Stimulated activated effector memory CD8-positive, alpha-beta T cell treated with anti-CD3 and anti-CD28 coated beads, Interleukin-12 subunit alpha, Interleukin-12 subunit beta, amount 100 ng/mL, for 72 hours (primary cell): ENCODE results near the gene FADS2.
A peak's percentile ranks its signal among the peaks of the same experiment; 100 is the strongest.

Experiments used
- ATAC-seq: fragments of 150-1000 bp; cut with Tn5 transposase; 2 replicates; pipeline ENCODE4 v1.10.0; 2021
- DNase-seq, 2 donors: peaks; one replicate each; pipeline ENCODE4 v3.0.0; 2021 to 2022; ENCODE audit warnings: low spot score in 2 of 2
- H3K27ac Mint-ChIP-seq: one replicate; pipeline ENCODE4 v1.8.0; 2022; ENCODE audit warnings: mild to moderate bottlenecking, mixed read lengths
- H3K36me3 Mint-ChIP-seq: one replicate; pipeline ENCODE4 v1.8.0; 2022; ENCODE audit warnings: mild to moderate bottlenecking, mixed read lengths
- H3K4me1 Mint-ChIP-seq: one replicate; pipeline ENCODE4 v1.8.0; 2022; ENCODE audit warnings: mixed read lengths
- H3K4me3 Mint-ChIP-seq: one replicate; pipeline ENCODE4 v1.8.0; 2022; ENCODE audit warnings: mild to moderate bottlenecking, mixed read lengths
- H3K9me3 Mint-ChIP-seq: one replicate; pipeline ENCODE4 v1.8.0; 2022; ENCODE audit warnings: mixed read lengths

FADS2 gene

GRCh38 chr11:61829806-61830205 lies 1.7 kb downstream of the FADS2 start:
- no peaks in the 10 kb centered on the region for H3K9me3 Mint-ChIP-seq
- DNase-seq (no peak), ATAC-seq (no peak)
- H3K36me3 Mint-ChIP-seq = peaks cover 23% of the 10 kb centered on the region
- H3K4me1 Mint-ChIP-seq = peaks cover 64% of the 10 kb centered on the region
- peak overlapping the region; percentile 88 for H3K27ac Mint-ChIP-seq
- peak overlapping the region; percentile 86 for H3K4me3 Mint-ChIP-seq

GRCh38 chr11:61830237-61831105 lies 2.4 kb downstream of the FADS2 start:
- H3K36me3 Mint-ChIP-seq = peaks cover 27% of the 10 kb centered on the region
- peaks cover 71% of the 10 kb centered on the region for H3K4me1 Mint-ChIP-seq
- H3K4me3 Mint-ChIP-seq = peak overlapping the region; percentile 86
- H3K9me3 Mint-ChIP-seq = no peaks in the 10 kb centered on the region
- ATAC-seq (no peak), DNase-seq (no peak)
- peak overlapping the region; percentile 96 for H3K27ac Mint-ChIP-seq

GRCh38 chr11:61832207-61832606 lies 4.1 kb downstream of the FADS2 start:
- Mint-ChIP-seq H3K36me3 (peaks cover 22% of the 10 kb centered on the region), H3K4me3 (no peak overlapping the region), H3K27ac (peak overlapping the region; percentile 96), H3K9me3 (no peaks in the 10 kb centered on the region), H3K4me1 (peaks cover 66% of the 10 kb centered on the region)
- DNase-seq (no peak), ATAC-seq (no peak)

GRCh38 chr11:61832754-61833153 lies 4.7 kb downstream of the FADS2 start:
- DNase-seq = no peak
- ATAC-seq = no peak
- Mint-ChIP-seq H3K4me3 (peak overlapping the region; percentile 67), H3K36me3 (peaks cover 21% of the 10 kb centered on the region), H3K9me3 (no peaks in the 10 kb centered on the region), H3K4me1 (peaks cover 64% of the 10 kb centered on the region), H3K27ac (peak overlapping the region; percentile 96)

- no peak for DNase-seq
- Mint-ChIP-seq H3K36me3 (peaks cover 20% of the 10 kb centered on the region), H3K27ac (peak overlapping the region; percentile 96), H3K4me3 (peak overlapping the region; percentile 67), H3K9me3 (no peaks in the 10 kb centered on the region), H3K4me1 (peaks cover 64% of the 10 kb centered on the region)
- ATAC-seq = no peak
Measured at GRCh38 chr11:61833471-61833870, 5.4 kb downstream of the FADS2 start.

- Mint-ChIP-seq H3K9me3 (no peaks in the 10 kb centered on the region), H3K27ac (peak overlapping the region; percentile 96), H3K4me1 (peaks cover 68% of the 10 kb centered on the region), H3K4me3 (peak overlapping the region; percentile 67), H3K36me3 (peaks cover 25% of the 10 kb centered on the region)
- no peak for DNase-seq
- ATAC-seq = no peak
Measured at GRCh38 chr11:61833926-61834277, 5.8 kb downstream of the FADS2 start.

- peak; percentile 97 for ATAC-seq
- Mint-ChIP-seq H3K4me1 (peaks cover 70% of the 10 kb centered on the region), H3K36me3 (peaks cover 30% of the 10 kb centered on the region), H3K9me3 (no peaks in the 10 kb centered on the region), H3K27ac (peak overlapping the region; percentile 96), H3K4me3 (peak overlapping the region; percentile 67)
- peak; percentile 45 to 77 for DNase-seq
Measured at GRCh38 chr11:61834278-61835048, 6.4 kb downstream of the FADS2 start.

- DNase-seq (no peak), ATAC-seq (no peak)
- no peak overlapping the region for H3K4me3 Mint-ChIP-seq
- H3K36me3 Mint-ChIP-seq = peaks cover 39% of the 10 kb centered on the region
- peak overlapping the region; percentile 96 for H3K27ac Mint-ChIP-seq
- peaks cover 61% of the 10 kb centered on the region for H3K4me1 Mint-ChIP-seq
- no peaks in the 10 kb centered on the region for H3K9me3 Mint-ChIP-seq
Measured at GRCh38 chr11:61836193-61836592, 8.1 kb downstream of the FADS2 start.

- no peaks in the 10 kb centered on the region for H3K9me3 Mint-ChIP-seq
- ATAC-seq (no peak), DNase-seq (no peak)
- H3K4me3 Mint-ChIP-seq = no peak overlapping the region
- peaks cover 48% of the 10 kb centered on the region for H3K4me1 Mint-ChIP-seq
- H3K27ac Mint-ChIP-seq = peak overlapping the region; percentile 45
- peaks cover 52% of the 10 kb centered on the region for H3K36me3 Mint-ChIP-seq
Measured at GRCh38 chr11:61837411-61838005, 9.4 kb downstream of the FADS2 start.

GRCh38 chr11:61838501-61838900 lies 10.4 kb downstream of the FADS2 start:
- H3K27ac Mint-ChIP-seq = peak overlapping the region; percentile 86
- ATAC-seq = no peak

GRCh38 chr11:61838921-61839320 lies 10.8 kb downstream of the FADS2 start:
- Mint-ChIP-seq H3K27ac (peak overlapping the region; percentile 86), H3K36me3 (peaks cover 65% of the 10 kb centered on the region)

More at GRCh38 chr11:61838501-61838900, 10.4 kb downstream of the FADS2 start:
- peaks cover 61% of the 10 kb centered on the region for H3K36me3 Mint-ChIP-seq
- H3K4me1 Mint-ChIP-seq = peaks cover 38% of the 10 kb centered on the region
- no peak for DNase-seq
- no peaks in the 10 kb centered on the region for H3K9me3 Mint-ChIP-seq
- H3K4me3 Mint-ChIP-seq = no peak overlapping the region

GRCh38 chr11:61839742-61840141 lies 11.6 kb downstream of the FADS2 start:
- DNase-seq = no peak
- H3K4me1 Mint-ChIP-seq = peaks cover 25% of the 10 kb centered on the region
- H3K27ac Mint-ChIP-seq = no peak overlapping the region
- H3K9me3 Mint-ChIP-seq = no peaks in the 10 kb centered on the region
- H3K4me3 Mint-ChIP-seq = no peak overlapping the region
- peaks cover 72% of the 10 kb centered on the region for H3K36me3 Mint-ChIP-seq
- ATAC-seq = no peak

More at GRCh38 chr11:61838921-61839320, 10.8 kb downstream of the FADS2 start:
- peaks cover 34% of the 10 kb centered on the region for H3K4me1 Mint-ChIP-seq
- H3K4me3 Mint-ChIP-seq = no peak overlapping the region
- H3K9me3 Mint-ChIP-seq = no peaks in the 10 kb centered on the region
- no peak for ATAC-seq
- DNase-seq = no peak

- no peak overlapping the region for H3K4me3 Mint-ChIP-seq
- peaks cover 19% of the 10 kb centered on the region for H3K4me1 Mint-ChIP-seq
- H3K9me3 Mint-ChIP-seq = no peaks in the 10 kb centered on the region
- ATAC-seq (no peak), DNase-seq (no peak)
- H3K27ac Mint-ChIP-seq = no peak overlapping the region
- H3K36me3 Mint-ChIP-seq = peaks cover 73% of the 10 kb centered on the region
Measured at GRCh38 chr11:61840371-61840770, 12.3 kb downstream of the FADS2 start.

- Mint-ChIP-seq H3K4me3 (no peak overlapping the region), H3K4me1 (peaks cover 20% of the 10 kb centered on the region), H3K36me3 (peaks cover 88% of the 10 kb centered on the region), H3K9me3 (no peaks in the 10 kb centered on the region), H3K27ac (no peak overlapping the region)
- DNase-seq (no peak), ATAC-seq (no peak)
Measured at GRCh38 chr11:61841636-61842527, 13.8 kb downstream of the FADS2 start.

- no peak for ATAC-seq
Measured at GRCh38 chr11:61842528-61842820, 14.4 kb downstream of the FADS2 start.

More at GRCh38 chr11:61842528-61842820, 14.4 kb downstream of the FADS2 start:
- H3K4me1 Mint-ChIP-seq = peaks cover 20% of the 10 kb centered on the region
- DNase-seq = no peak
- H3K36me3 Mint-ChIP-seq = peaks cover 94% of the 10 kb centered on the region
- H3K9me3 Mint-ChIP-seq = no peaks in the 10 kb centered on the region
- no peak overlapping the region for H3K4me3 Mint-ChIP-seq
- no peak overlapping the region for H3K27ac Mint-ChIP-seq
